ENCODE measurements around the gene DENND6A.

The DENND6A gene

DNA sequence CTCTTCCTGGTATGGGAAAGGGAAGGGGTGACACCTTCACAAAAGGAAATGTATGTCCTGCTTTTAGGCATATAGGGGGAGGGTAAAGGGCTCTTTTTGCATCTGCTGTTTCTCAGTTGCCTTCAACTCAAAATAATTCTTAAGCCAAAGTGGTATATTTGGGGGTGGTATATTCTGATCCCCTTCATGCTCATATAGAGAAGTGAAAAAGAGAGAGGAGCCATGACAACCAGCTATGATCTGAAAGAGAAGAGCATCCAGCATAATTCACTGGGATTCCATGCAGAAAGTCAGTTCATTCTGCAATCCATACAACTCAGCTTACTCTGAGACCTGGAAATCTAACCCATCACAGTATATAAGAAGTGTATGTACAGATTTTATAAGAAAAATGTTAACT, 22.3 kb downstream of the DENND6A start:
- H3K9ac ChIP-seq (ENCODE audit: low read length) = no peak overlapping the region
- H3K27ac ChIP-seq (ENCODE audit: low read length) = no peak overlapping the region

DNA sequence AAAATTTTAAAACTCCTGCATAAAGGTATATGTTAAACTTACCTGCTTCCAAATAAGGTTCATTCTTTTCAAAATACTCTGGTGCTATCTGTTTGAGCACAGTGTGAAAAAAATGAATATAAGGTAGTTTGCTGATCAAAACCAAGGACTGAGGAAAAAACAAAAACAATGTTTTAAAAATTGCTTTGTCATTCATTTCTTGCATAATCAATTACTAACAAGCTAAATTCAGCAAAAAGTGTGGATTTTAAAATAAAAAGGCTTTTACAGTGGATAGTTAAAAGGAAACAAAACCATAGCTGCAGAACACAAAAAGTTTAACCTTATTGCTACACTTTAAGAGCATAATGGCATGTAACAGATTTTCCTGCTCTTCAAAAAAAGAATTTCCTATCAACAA, 31.5 kb downstream of the DENND6A start:
- no peaks in the 10 kb centered on the region for H3K9me3 ChIP-seq (replicated peaks; ENCODE audit: insufficient read depth, low read length)
- no peaks in the 10 kb centered on the region for H3K27me3 ChIP-seq (replicated peaks; ENCODE audit: insufficient read depth, low read length)
- TF ChIP-seq EZH2 (optimal IDR thresholded peaks at IDR 0.05; ENCODE audit: low read depth, low read length) = no peak
- no peak for TF ChIP-seq EZH2phosphoT487 (IDR thresholded peaks at IDR 0.05; ENCODE audit: low read length)
- TF ChIP-seq, protein P1, sequence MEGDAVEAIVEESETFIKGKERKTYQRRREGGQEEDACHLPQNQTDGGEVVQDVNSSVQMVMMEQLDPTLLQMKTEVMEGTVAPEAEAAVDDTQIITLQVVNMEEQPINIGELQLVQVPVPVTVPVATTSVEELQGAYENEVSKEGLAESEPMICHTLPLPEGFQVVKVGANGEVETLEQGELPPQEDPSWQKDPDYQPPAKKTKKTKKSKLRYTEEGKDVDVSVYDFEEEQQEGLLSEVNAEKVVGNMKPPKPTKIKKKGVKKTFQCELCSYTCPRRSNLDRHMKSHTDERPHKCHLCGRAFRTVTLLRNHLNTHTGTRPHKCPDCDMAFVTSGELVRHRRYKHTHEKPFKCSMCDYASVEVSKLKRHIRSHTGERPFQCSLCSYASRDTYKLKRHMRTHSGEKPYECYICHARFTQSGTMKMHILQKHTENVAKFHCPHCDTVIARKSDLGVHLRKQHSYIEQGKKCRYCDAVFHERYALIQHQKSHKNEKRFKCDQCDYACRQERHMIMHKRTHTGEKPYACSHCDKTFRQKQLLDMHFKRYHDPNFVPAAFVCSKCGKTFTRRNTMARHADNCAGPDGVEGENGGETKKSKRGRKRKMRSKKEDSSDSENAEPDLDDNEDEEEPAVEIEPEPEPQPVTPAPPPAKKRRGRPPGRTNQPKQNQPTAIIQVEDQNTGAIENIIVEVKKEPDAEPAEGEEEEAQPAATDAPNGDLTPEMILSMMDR (IDR thresholded peaks at IDR 0.05; ENCODE audit: low read length) = no peak
- no peak overlapping the region for H3K9ac ChIP-seq (ENCODE audit: low read length)
- no peaks in the 10 kb centered on the region for H3K4me1 ChIP-seq (ENCODE audit: low read length)
- H3K79me2 ChIP-seq (ENCODE audit: low read length) = no peaks in the 10 kb centered on the region
- no peaks in the 10 kb centered on the region for H3F3A ChIP-seq (ENCODE audit: insufficient read depth, low read length)
- H3K9me2 ChIP-seq (replicated peaks; ENCODE audit: insufficient read depth, low read length) = no peaks in the 10 kb centered on the region
- H3K27ac ChIP-seq (ENCODE audit: low read length) = no peak overlapping the region
- no peak for DNase-seq
- H4K20me1 ChIP-seq (ENCODE audit: insufficient read depth, low read length) = no peaks in the 10 kb centered on the region
- no peak overlapping the region for H2AFZ ChIP-seq (ENCODE audit: low read length)
- no peaks in the 10 kb centered on the region for H3K36me3 ChIP-seq (replicated peaks; ENCODE audit: insufficient read depth, low read length)
- no peak overlapping the region for H3K4me3 ChIP-seq (ENCODE audit: low read length)
- no peak overlapping the region for H3K4me2 ChIP-seq (ENCODE audit: low read depth, low read length)

More for the DNA sequence above, 22.3 kb downstream of the DENND6A start:
- H2AFZ ChIP-seq (ENCODE audit: low read length) = no peak overlapping the region
- no peaks in the 10 kb centered on the region for H3K9me2 ChIP-seq (replicated peaks; ENCODE audit: insufficient read depth, low read length)
- no peak overlapping the region for H3K4me3 ChIP-seq (ENCODE audit: low read length)
- peaks cover 7% of the 10 kb centered on the region; the same call in 1 of the 2 replicates for H3K79me2 ChIP-seq (ENCODE audit: low read length)
- peaks cover 15% of the 10 kb centered on the region for H3F3A ChIP-seq (ENCODE audit: insufficient read depth, low read length)
- TF ChIP-seq EZH2 (optimal IDR thresholded peaks at IDR 0.05; ENCODE audit: low read depth, low read length) = no peak
- TF ChIP-seq, protein P1 (IDR thresholded peaks at IDR 0.05; ENCODE audit: low read length) = no peak
- no peak for TF ChIP-seq EZH2phosphoT487 (IDR thresholded peaks at IDR 0.05; ENCODE audit: low read length)
- no peaks in the 10 kb centered on the region for H3K9me3 ChIP-seq (replicated peaks; ENCODE audit: insufficient read depth, low read length)
- DNase-seq = no peak
- H4K20me1 ChIP-seq (ENCODE audit: insufficient read depth, low read length) = no peaks in the 10 kb centered on the region
- no peaks in the 10 kb centered on the region for H3K27me3 ChIP-seq (replicated peaks; ENCODE audit: insufficient read depth, low read length)
- peaks cover 2% of the 10 kb centered on the region; the same call in 1 of the 2 replicates for H3K4me1 ChIP-seq (ENCODE audit: low read length)
- no peaks in the 10 kb centered on the region for H3K36me3 ChIP-seq (replicated peaks; ENCODE audit: insufficient read depth, low read length)
- H3K4me2 ChIP-seq (ENCODE audit: low read depth, low read length) = no peak overlapping the region

DNA sequence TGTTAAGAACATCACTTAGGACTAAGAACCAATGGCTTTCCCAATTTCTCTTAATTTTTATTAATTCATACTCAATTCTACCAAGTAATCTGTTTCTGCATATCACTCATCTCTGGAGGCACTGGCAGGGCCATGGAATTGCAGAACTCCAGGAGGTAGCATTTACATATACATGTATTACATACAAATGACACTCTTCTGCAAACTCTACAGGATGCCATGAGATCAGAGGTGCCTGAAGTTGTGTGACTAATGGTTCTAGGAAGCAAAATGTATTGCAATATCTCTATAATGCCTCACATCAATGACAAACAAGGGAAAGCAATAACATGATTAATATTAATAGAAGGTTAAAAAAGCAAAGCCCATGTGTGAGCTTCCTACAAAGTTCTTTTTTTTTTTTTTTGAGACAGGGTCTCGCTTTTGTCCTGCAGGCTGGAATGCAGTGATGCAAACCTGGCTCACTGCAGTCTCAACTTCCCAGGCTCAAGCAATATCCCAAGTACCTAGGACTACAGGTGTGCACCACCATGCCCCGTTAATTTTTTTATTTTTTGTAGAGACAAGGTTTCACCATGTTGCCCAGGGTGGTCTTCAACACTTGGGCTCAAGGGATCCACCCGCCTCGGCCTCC, 33.0 kb downstream of the DENND6A start:
- Histone ChIP-seq H3F3A (ENCODE audit: insufficient read depth, low read length) (no peaks in the 10 kb centered on the region), H3K27me3 (replicated peaks; ENCODE audit: insufficient read depth, low read length) (no peaks in the 10 kb centered on the region), H3K9me2 (replicated peaks; ENCODE audit: insufficient read depth, low read length) (no peaks in the 10 kb centered on the region), H3K36me3 (replicated peaks; ENCODE audit: insufficient read depth, low read length) (no peaks in the 10 kb centered on the region), H3K4me1 (ENCODE audit: low read length) (no peaks in the 10 kb centered on the region), H3K9me3 (replicated peaks; ENCODE audit: insufficient read depth, low read length) (no peaks in the 10 kb centered on the region), H4K20me1 (ENCODE audit: insufficient read depth, low read length) (no peaks in the 10 kb centered on the region), H3K9ac (ENCODE audit: low read length) (no peak overlapping the region), H2AFZ (ENCODE audit: low read length) (no peak overlapping the region), H3K4me3 (ENCODE audit: low read length) (no peak overlapping the region), H3K27ac (ENCODE audit: low read length) (no peak overlapping the region), H3K79me2 (ENCODE audit: low read length) (no peaks in the 10 kb centered on the region), H3K4me2 (ENCODE audit: low read depth, low read length) (no peak overlapping the region)
- no peak for TF ChIP-seq EZH2 (optimal IDR thresholded peaks at IDR 0.05; ENCODE audit: low read depth, low read length)
- no peak for TF ChIP-seq EZH2phosphoT487 (IDR thresholded peaks at IDR 0.05; ENCODE audit: low read length)
- TF ChIP-seq, protein P1 (IDR thresholded peaks at IDR 0.05; ENCODE audit: low read length) = no peak
- no peak for DNase-seq

All from MM.1S (cell line).